ENCODE data around the gene CTDSP1.

DNA sequence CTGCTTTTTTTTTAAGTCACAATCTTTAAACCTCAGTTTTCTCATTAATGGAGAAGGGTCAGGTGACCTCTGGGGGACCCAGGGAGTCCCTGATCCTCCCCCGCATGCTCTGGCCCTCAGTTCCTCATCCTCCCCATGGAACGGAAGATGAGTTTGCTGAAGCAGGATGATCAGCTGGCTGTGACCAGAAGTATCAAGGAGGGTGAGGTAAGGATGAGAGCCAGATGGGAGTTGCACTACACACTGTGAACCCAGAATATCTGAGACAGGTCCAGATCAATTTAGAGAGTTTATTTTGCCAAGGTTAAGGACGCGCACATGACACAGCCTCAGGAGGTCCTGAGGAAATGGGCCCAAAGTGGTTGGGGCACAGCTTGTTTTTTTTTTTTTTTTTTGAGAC, 39.2 kb upstream of the CTDSP1 start:
- TF ChIP-seq CTCF (IDR thresholded peaks at IDR 0.05) (no peak), POLR2A (IDR thresholded peaks at IDR 0.05) (no peak), EP300 (IDR thresholded peaks at IDR 0.05) (no peak)

Data from ovary (tissue), 3 donors.